Fibroblast of lung (primary cell): ENCODE data around the gene ADCY2. TPM values are rescaled to one million over a fixed set of nuclear protein-coding genes. Genes with fewer than 3 reads are reported as not detected.

Experiments used
- DNase-seq, 2 donors: peaks; one replicate each; pipeline versions ENCODE4 v3.0.0 to v3.0.0-alpha.2; 2010; ENCODE audit warnings: low read depth in 2 of 2
- H2AFZ ChIP-seq: 2 replicates; pipeline ENCODE4 v1.5.1; 2012; ENCODE audit warnings: low read length, control low read depth, inconsistent platforms
- H3K27ac ChIP-seq: 2 replicates; pipeline ENCODE4 v1.5.1; 2011; ENCODE audit warnings: low read length, control low read depth; ENCODE audit not compliant: insufficient read depth
- H3K27me3 ChIP-seq: 2 replicates; pipeline ENCODE4 v1.5.1; 2011; ENCODE audit warnings: mild to moderate bottlenecking, low read length; ENCODE audit not compliant: control insufficient read depth, insufficient read depth
- H3K36me3 ChIP-seq: 2 replicates; pipeline ENCODE4 v1.5.1; 2011; ENCODE audit warnings: low read length; ENCODE audit not compliant: control insufficient read depth, insufficient read depth
- H3K4me1 ChIP-seq: 2 replicates; pipeline ENCODE4 v1.5.1; 2011; ENCODE audit warnings: low read length; ENCODE audit not compliant: control insufficient read depth, insufficient read depth; ENCODE audit errors: extremely low read depth
- H3K4me2 ChIP-seq: 2 replicates; pipeline ENCODE4 v1.5.1; 2011; ENCODE audit warnings: low read length, control low read depth; ENCODE audit not compliant: insufficient read depth; ENCODE audit errors: extremely low read depth
- H3K4me3 ChIP-seq, 4 experiments: fragments of 200-600 bp in 1 of 4; sonication (generic) in 1 of 4; replicated peaks in 1 of 4; 2 replicates each; pipeline ENCODE4 v1.5.1; 2011 to 2016; ENCODE audit warnings: low read length in 4 of 4, low read depth in 3 of 4, mild to moderate bottlenecking in 3 of 4, control low read depth in 2 of 4, inconsistent platforms in 1 of 4, mixed read lengths in 1 of 4; ENCODE audit not compliant: insufficient read depth in 1 of 4; ENCODE audit errors: control extremely low read depth in 1 of 4
- H3K79me2 ChIP-seq: 2 replicates; pipeline ENCODE4 v1.5.1; 2012; ENCODE audit warnings: mild to moderate bottlenecking, low read length, inconsistent platforms; ENCODE audit not compliant: control insufficient read depth, insufficient read depth
- H3K9ac ChIP-seq: 2 replicates; pipeline ENCODE4 v1.5.1; 2011; ENCODE audit warnings: mild to moderate bottlenecking, low read length, control low read depth; ENCODE audit not compliant: insufficient read depth
- H3K9me3 ChIP-seq: 2 replicates; pipeline ENCODE4 v1.5.1; 2012; ENCODE audit warnings: low read depth, low read length; ENCODE audit not compliant: control insufficient read depth, insufficient read depth
- H4K20me1 ChIP-seq: 2 replicates; pipeline ENCODE4 v1.5.1; 2011; ENCODE audit warnings: low read length; ENCODE audit not compliant: control insufficient read depth, insufficient read depth; ENCODE audit errors: extremely low read depth
- EZH2 ChIP-seq: IDR thresholded peaks from 2 replicates; pipeline ENCODE4 v1.5.1; 2012; ENCODE audit warnings: low read length, control low read depth, mild to moderate bottlenecking; ENCODE audit errors: missing control alignments
- polyA plus RNA-seq, 2 donors: library from polyadenylated mRNA; depleted of rRNA in 1 of 2; stranded (reverse) in 1 of 2; unstranded in 1 of 2; fragments of >200 nt; gene quantifications; 2 replicates each; pipeline ENCODE4 v1.2.1, GENCODE V29; 2011 to 2012; ENCODE audit warnings: missing spikeins in 1 of 2
- total RNA-seq: library from RNA; depleted of rRNA; stranded (reverse); fragments of >200 nt; gene quantifications from 2 replicates; pipeline ENCODE4 v1.2.1, GENCODE V29; 2014
- TF ChIP-seq, protein P1 (sequence below), 2 donors: IDR thresholded peaks in 1 of 2; conservative IDR thresholded peaks in 1 of 2; 1 replicate in 1 of 2; 2 replicates in 1 of 2; pipeline ENCODE4 v1.5.1; 2011 to 2012; ENCODE audit warnings: low read length in 2 of 2, control low read depth in 1 of 2, inconsistent platforms in 1 of 2, low read depth in 1 of 2, mild to moderate bottlenecking in 1 of 2

ADCY2 gene
- total and polyA plus RNA-seq, 2 donors (not counting 1 experiment from before 2014, with no cell fraction given) = under 0.01 to 0.05 TPM

DNA sequence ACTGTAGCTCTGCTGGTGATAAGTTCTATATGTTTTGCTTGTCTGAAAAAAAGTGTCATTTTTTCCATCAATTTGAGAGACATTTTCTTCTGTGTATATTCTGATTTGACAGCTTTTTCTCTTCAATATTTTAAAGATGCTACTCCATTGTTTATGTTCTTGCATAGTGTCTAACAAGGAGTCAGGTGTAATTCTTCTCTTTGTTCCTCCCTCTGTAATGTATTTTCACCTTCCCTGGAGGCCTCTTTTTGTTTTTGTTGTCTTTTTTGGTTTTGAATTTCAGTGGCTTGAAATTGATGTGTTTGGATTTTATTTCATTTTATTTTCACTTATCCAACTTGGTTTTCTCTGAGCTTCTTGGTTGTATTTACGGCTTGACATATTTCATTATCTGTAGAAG is 75.8 kb downstream of the ADCY2 start:
- Histone ChIP-seq H3K4me2 (no peak overlapping the region), H3K9me3 (no peaks in the 10 kb centered on the region), H3K79me2 (no peaks in the 10 kb centered on the region), H2AFZ (no peak overlapping the region), H3K4me3 (no peak overlapping the region), H3K36me3 (no peaks in the 10 kb centered on the region), H3K27me3 (no peaks in the 10 kb centered on the region), H3K27ac (no peak overlapping the region), H4K20me1 (no peaks in the 10 kb centered on the region), H3K4me1 (no peaks in the 10 kb centered on the region), H3K9ac (no peak overlapping the region)
- no peak for DNase-seq
- no peak for TF ChIP-seq EZH2
- TF ChIP-seq, protein P1, sequence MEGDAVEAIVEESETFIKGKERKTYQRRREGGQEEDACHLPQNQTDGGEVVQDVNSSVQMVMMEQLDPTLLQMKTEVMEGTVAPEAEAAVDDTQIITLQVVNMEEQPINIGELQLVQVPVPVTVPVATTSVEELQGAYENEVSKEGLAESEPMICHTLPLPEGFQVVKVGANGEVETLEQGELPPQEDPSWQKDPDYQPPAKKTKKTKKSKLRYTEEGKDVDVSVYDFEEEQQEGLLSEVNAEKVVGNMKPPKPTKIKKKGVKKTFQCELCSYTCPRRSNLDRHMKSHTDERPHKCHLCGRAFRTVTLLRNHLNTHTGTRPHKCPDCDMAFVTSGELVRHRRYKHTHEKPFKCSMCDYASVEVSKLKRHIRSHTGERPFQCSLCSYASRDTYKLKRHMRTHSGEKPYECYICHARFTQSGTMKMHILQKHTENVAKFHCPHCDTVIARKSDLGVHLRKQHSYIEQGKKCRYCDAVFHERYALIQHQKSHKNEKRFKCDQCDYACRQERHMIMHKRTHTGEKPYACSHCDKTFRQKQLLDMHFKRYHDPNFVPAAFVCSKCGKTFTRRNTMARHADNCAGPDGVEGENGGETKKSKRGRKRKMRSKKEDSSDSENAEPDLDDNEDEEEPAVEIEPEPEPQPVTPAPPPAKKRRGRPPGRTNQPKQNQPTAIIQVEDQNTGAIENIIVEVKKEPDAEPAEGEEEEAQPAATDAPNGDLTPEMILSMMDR (conservative IDR thresholded peaks at IDR 0.05 in 1 of 2, IDR thresholded peaks at IDR 0.05 in 1 of 2; ENCODE audit: low read depth in 1 of 2, low read length in 2 of 2) = no peak

DNA sequence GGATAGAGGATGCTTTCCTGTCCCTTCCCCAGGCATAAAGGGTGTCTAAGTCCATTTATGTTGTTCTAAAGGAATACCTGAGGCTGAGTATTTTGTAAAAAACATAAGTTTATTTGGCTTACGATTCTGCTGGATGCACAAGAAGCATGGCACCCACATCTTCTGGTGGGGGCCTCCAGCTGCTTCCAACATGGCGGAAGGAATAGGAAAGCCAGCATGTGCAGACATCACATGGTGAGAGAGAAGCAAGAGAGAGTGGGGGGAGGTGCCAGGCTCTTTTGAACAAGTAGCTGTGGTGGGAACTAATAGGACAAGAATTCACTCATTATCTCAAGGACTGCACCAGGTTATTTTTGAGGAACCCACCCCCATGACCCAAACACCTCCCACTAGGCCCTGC is 77.2 kb downstream of the ADCY2 start:
- Histone ChIP-seq H3K9ac (no peak overlapping the region), H3K79me2 (no peaks in the 10 kb centered on the region), H3K36me3 (no peaks in the 10 kb centered on the region), H2AFZ (no peak overlapping the region), H3K4me3 (no peak overlapping the region), H3K4me2 (no peak overlapping the region), H3K4me1 (no peaks in the 10 kb centered on the region), H3K27ac (no peak overlapping the region), H3K27me3 (no peaks in the 10 kb centered on the region), H4K20me1 (no peaks in the 10 kb centered on the region), H3K9me3 (no peaks in the 10 kb centered on the region)
- no peak for DNase-seq
- no peak for TF ChIP-seq EZH2
- TF ChIP-seq, protein P1 (conservative IDR thresholded peaks at IDR 0.05 in 1 of 2, IDR thresholded peaks at IDR 0.05 in 1 of 2; ENCODE audit: low read depth in 1 of 2, low read length in 2 of 2) = no peak

DNA sequence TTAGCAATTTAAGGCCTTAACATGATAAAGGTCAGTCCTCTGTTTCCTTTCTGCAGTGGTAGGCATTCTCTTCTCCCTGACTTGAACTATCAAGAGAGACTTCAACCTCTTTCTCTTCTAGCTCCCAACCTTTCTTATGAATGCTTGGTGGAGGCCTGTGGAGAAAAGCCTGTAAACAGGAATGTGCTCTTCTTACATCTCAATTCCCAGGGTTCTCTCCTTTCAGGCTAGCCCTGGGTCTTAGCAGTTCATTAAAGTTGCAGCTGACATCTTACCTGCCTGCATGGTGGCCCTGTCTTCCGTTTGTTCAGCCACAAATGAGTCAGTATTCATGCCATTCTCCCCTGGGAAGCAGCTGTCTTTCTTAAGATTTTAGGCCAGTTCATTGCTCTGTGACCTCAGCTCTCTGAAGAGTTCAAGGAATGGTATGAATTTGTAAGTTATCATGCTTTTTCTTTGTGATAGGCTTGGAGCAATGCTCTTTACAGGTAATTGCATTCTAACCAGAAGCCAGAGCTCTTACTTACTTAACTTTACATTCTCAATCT is 77.8 kb downstream of the ADCY2 start:
- Histone ChIP-seq H3K9me3 (no peaks in the 10 kb centered on the region), H3K36me3 (no peaks in the 10 kb centered on the region), H3K27me3 (no peaks in the 10 kb centered on the region), H3K4me1 (no peaks in the 10 kb centered on the region), H4K20me1 (no peaks in the 10 kb centered on the region), H3K27ac (no peak overlapping the region), H3K79me2 (no peaks in the 10 kb centered on the region), H3K4me2 (no peak overlapping the region), H3K4me3 (no peak overlapping the region), H2AFZ (no peak overlapping the region), H3K9ac (no peak overlapping the region)
- TF ChIP-seq, protein P1 (conservative IDR thresholded peaks at IDR 0.05 in 1 of 2, IDR thresholded peaks at IDR 0.05 in 1 of 2; ENCODE audit: low read depth in 1 of 2, low read length in 2 of 2) = no peak
- no peak for TF ChIP-seq EZH2
- DNase-seq = no peak
